Activated CD4-positive, alpha-beta T cell treated with anti-CD3 and anti-CD28 coated beads, Interleukin-2, amount 50 U/mL, for 1 hour (primary cell): ENCODE data around the gene EIF2B2.
A peak's percentile ranks its signal among the peaks of the same experiment; 100 is the strongest.

ENCODE experiments used
- DNase-seq: peaks from one replicate; pipeline ENCODE4 v3.0.0-alpha.2; 2020

The EIF2B2 gene

DNA sequence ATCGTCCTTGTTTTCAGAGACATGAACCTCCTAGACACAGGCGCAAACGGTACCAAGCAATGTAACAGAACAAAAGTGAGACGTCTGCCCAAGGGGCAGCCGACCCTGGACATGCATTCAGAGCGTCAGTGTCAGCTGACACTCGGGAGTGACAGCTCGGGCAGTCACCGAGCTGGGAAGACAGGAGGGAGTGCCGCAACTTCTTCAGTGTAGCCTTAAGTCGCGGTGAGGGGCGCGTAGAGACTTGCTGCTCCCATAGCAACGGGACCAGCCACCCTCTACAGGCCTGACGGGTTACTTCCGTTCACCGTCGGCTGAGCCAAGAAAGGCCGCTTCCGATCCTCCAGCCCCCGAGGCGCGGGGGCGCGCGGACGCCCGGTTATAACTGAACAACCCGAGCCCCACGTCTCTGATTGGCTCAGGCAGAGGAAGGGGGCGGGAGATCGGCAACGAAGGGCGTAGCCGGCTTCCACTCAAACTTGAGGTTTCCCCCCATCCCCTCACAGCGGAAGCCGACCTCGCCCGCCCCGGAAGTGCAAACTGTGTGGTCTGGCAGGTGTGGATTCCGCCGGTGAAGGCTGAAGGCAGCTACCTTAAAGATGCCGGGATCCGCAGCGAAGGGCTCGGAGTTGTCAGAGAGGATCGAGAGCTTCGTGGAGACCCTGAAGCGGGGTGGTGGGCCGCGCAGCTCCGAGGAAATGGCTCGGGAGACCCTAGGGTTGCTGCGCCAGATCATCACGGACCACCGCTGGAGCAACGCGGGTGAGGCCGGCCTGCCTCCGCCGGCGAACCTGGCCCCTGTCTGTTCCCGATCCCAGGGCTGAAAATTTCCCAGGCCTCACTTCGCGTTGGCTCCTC, at the start of gene EIF2B2:
Gene EIF2B2, plus strand, starts transcription at position 530 of the 858 bp plus-strand sequence. Its CDS starts 70 bp downstream, at position 600.
- peak; percentile 99 for DNase-seq

DNA sequence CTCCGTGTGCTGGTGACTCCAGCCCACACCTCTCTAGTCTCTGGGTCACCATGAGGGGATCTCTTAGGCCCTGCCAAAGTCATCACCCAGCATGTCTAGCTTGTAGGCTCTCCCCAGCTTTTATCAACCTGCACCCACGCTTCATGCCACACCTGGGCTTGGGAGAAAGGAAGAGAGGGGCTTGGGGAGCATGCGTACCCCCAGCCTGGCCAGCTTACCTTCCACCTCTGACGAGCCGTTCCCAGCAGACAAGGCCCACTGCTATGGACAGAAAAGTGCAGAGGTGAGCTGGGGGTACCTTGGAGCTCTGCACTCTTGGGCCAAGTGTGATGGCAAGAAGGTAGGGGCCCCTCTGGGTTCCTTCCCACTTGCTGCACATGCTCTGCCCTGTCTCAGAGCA, 49.0 kb upstream of the EIF2B2 start:
- DNase-seq = no peak

- DNase-seq = no peak
Measured at GRCh38 chr14:74954232-74954946, 48.3 kb upstream of the EIF2B2 start.

GRCh38 chr14:74954947-74955228, 47.8 kb upstream of the EIF2B2 start:
- DNase-seq = no peak

- peak; percentile 13 for DNase-seq
Measured at GRCh38 chr14:74955229-74956026, 47.3 kb upstream of the EIF2B2 start, which contains the start of gene PGF. PGF (minus strand) TSS chr14:74955597; CDS start chr14:74955242, 355 bp downstream.

GRCh38 chr14:74956027-74956279, 46.8 kb upstream of the EIF2B2 start:
- no peak for DNase-seq

DNA sequence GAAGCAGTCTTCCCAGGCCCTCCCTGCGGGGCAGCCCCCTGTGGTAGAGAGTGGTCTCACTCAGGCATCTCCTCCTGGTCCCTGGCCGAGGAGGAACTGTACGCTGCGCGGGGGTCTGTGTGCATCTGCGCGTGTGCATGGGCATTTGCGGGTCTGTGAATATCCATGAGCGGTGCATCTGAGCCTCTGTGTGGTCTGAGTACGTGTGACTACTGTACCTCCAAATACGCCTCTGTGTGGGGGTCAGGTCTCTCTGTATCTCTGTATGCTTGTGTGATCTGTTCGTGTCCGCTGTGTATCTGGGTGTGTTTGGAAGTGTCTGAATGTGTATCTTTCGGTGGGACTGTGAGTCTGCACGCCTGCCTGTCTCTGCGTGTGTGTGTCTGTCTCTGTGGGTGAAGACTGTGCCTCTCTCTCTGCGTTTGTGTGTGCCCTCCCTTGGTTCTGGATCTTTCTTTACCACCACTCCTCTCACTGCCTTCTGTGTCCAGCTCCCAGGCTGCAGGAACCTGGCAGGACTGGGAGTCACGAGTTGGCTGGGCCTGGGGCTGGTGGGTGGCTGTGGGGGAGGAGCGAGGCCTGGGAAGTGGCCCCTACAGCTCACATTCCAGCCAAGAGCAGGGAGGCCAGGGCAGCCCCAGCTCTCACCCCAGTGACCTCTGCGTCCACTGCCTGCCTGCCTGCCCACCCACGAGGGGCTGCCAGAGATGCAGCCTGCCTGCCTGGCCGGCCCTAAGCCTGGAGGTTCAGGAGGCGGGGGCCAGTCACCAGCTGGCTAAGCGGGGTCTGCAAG, 46.2 kb upstream of the EIF2B2 start:
- DNase-seq = no peak

- DNase-seq = no peak
Measured at GRCh38 chr14:74959596-74960180, 43.0 kb upstream of the EIF2B2 start.

DNA sequence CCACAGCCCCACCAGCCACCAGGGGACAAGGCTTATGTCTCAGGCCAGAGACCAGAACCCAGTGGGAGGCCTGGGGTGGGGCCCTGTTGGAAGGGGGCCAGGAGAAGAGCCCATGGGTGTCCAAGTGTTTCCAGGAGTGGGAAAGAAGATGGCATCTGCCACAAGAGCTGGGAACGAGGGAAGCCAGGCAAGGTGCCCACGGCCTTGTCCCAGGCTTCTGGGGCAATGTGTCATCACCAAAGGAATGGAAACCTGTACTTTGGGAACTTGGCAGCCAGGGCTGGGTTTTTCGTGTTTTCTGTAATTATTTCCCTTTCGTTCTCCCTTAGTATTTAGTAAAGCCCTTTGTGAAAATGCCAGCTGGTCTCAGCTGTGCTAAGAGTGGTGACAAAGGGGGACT, 42.0 kb upstream of the EIF2B2 start:
- no peak for DNase-seq

GRCh38 chr14:74961238-74961911, 41.3 kb upstream of the EIF2B2 start:
- DNase-seq = no peak

DNA sequence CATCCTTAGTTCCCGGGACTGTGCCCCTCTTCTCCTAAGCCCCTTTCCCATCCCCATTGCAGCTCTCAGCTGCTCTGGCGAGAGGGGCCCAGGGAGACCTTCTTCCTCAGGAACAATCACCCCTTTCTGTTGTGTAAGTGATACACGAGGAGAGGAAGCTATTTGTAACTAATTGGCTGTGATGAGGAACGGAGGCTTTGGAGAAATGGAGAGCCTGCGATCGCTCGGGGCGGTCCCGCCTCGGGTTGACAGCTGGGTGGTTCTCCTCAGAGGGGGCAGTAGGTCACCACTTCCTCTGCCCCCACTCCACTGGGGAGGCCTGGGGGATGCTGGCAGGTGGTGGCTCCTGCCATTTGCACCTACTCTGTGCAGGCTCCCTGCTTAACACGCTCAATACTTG, 40.7 kb upstream of the EIF2B2 start:
- DNase-seq = no peak

DNA sequence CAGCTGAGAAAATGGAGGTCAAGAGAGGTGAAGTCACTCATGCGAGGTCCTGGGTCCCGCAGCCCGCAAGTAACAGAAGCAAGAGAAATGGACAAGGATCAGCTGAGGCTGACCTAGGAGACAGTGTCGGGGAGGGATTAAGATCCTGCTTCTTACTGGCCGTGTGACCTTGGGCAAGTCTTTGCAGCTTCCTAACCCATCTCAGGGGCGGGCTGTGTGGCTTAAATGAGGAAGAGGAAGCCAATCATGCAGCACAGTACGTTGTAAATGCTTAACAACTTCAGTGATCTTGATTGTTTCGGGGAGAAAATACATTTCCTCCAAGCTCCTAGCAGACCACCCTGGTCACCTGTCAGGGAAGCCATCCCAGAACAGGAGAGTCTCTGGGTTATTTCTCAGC, 40.2 kb upstream of the EIF2B2 start:
- no peak for DNase-seq

DNA sequence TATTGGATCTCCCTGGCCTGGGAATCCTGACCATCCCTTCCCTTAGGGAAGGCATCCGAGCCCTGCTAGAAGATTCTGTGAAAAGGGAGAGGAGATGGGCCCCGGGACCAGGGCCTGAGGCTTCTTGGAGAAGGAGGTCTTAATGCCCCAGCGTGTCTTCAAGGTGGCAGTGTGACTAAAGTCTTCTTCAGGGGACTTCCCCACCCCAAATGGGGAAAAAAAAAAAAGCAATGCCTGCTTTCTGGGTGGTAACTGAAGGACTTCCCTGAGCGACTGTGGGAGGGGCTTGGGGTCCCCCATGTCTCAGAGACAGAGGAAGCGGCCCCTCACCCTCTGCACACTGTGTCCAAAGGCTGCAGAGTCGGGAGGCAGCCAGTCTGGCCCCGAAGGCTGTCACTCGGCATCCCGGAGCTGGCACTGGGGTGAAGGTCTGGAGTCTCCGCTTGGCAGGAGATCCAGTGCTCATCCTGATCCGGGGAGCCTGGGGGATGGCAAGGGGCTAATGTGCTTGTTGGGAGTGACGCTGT, 39.5 kb upstream of the EIF2B2 start:
- DNase-seq = no peak

- DNase-seq = no peak
Measured at GRCh38 chr14:74963705-74964271, 38.9 kb upstream of the EIF2B2 start.

DNA sequence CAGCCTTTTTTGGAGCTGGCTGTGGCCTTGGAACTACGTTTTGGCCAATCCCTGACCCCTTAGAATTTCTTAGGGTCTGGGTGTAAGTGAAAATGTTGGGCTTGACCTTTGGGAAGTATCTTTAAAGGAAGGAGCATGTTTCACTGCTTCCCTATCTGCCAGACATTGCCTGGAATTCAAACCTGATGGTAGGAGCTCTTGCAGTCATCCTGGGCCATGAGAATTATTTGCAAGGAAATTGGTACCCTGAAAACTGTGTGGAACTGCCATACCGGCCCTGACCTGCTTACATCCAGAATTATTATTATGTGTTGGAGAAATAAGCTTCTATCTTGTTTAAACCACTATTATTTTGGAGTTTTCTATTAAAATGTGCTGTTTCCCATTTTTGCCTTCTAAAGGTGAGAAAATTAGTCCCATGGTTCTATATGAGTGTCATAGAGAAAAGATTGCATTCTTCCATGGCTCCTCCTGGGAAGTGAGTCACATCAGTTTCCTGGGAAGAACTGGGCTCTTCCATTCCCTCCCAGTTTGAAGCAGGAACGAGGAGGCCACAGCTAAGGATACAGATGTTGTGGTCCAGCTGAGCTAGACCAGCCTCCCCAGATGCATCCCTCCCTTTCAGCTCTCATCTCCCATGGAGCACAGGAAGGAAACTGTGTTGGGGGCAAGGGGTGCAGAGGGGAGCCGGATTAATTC, 37.8 kb upstream of the EIF2B2 start:
- no peak for DNase-seq

- DNase-seq = no peak
Measured at GRCh38 chr14:74965486-74966153, 37.1 kb upstream of the EIF2B2 start.

- DNase-seq = no peak
Measured at GRCh38 chr14:74968811-74969210, 33.9 kb upstream of the EIF2B2 start.

GRCh38 chr14:74973003-74973653, 29.6 kb upstream of the EIF2B2 start:
- DNase-seq = no peak

- DNase-seq = no peak
Measured at GRCh38 chr14:74973905-74974363, 28.8 kb upstream of the EIF2B2 start.
